Large intestine (tissue), 3 donors: ENCODE data around the gene PURA. TPM values are rescaled to one million over a fixed set of nuclear protein-coding genes. Genes with fewer than 3 reads are reported as not detected.

Experiments used
- DNase-seq, 2 donors: peaks; one replicate each; pipeline versions ENCODE4 v3.0.0 to v3.0.0-alpha.2; 2013
- H3K27ac ChIP-seq: one replicate; pipeline ENCODE4 v1.5.1; 2013; ENCODE audit warnings: low read length
- H3K27me3 ChIP-seq: 2 replicates; pipeline ENCODE4 v1.6.1; 2013; ENCODE audit warnings: low read length; ENCODE audit not compliant: control insufficient read depth, insufficient read depth
- H3K36me3 ChIP-seq: 2 replicates; pipeline ENCODE4 v1.6.1; 2013; ENCODE audit warnings: low read length; ENCODE audit not compliant: control insufficient read depth, insufficient read depth
- H3K4me1 ChIP-seq: one replicate; pipeline ENCODE4 v1.6.1; 2013; ENCODE audit warnings: low read length; ENCODE audit not compliant: control insufficient read depth, insufficient read depth
- H3K4me3 ChIP-seq: one replicate; pipeline ENCODE4 v1.5.1; 2013; ENCODE audit warnings: low read length
- H3K9me3 ChIP-seq: one replicate; pipeline ENCODE4 v1.6.1; 2013; ENCODE audit warnings: mild to moderate bottlenecking, low read depth, low read length, moderate library complexity; ENCODE audit not compliant: control insufficient read depth
- WGBS: methylation state at CpG from one replicate; pipeline ENCODE4 v1.1.5; 2013; ENCODE audit warnings: low lambda C conversion rate; ENCODE audit not compliant: insufficient coverage; 5-methylcytosine and 5-hydroxymethylcytosine counted together
- polyA plus RNA-seq: library from polyadenylated mRNA; unstranded; fragments of 120-200 nt; gene quantifications from one replicate; pipeline ENCODE4 v1.2.1, GENCODE V29; 2013

Gene PURA
- polyA plus RNA-seq, 1 donor: 16.0 TPM

- Histone ChIP-seq H3K27ac (peak overlapping the region; percentile 81), H3K9me3 (peaks cover 4% of the 10 kb centered on the region), H3K36me3 (no peaks in the 10 kb centered on the region), H3K4me1 (peaks cover 15% of the 10 kb centered on the region), H3K4me3 (peak overlapping the region; percentile 63), H3K27me3 (peaks cover 54% of the 10 kb centered on the region)
- no CpG with 5 or more reads among the region's 52 CpGs for WGBS
- DNase-seq: peak in 1 of 2 donors; percentile 60
Observed at GRCh38 chr5:140108093-140109017, 5.6 kb upstream of the PURA start.

- peak overlapping the region; percentile 63 for H3K4me3 ChIP-seq
- no peaks in the 10 kb centered on the region for H3K36me3 ChIP-seq
- peak in 1 of 2 donors; percentile 65 for DNase-seq
- H3K9me3 ChIP-seq: peaks cover 5% of the 10 kb centered on the region
- H3K27ac ChIP-seq: no peak overlapping the region
- H3K4me1 ChIP-seq: peaks cover 15% of the 10 kb centered on the region
- WGBS: 16% methylated on average over 9 of the region's 24 CpGs
- peaks cover 53% of the 10 kb centered on the region for H3K27me3 ChIP-seq
Observed at GRCh38 chr5:140109018-140109758, 4.7 kb upstream of the PURA start.

- peak in 1 of 2 donors; percentile 45 for DNase-seq
- 33% methylated on average over 1 of the region's 2 CpGs for WGBS
- Histone ChIP-seq H3K27ac (no peak overlapping the region), H3K9me3 (peaks cover 5% of the 10 kb centered on the region), H3K36me3 (no peaks in the 10 kb centered on the region), H3K27me3 (peaks cover 48% of the 10 kb centered on the region), H3K4me3 (no peak overlapping the region), H3K4me1 (peaks cover 15% of the 10 kb centered on the region)
Observed at GRCh38 chr5:140109759-140110645, 3.9 kb upstream of the PURA start.

- Histone ChIP-seq H3K4me3 (no peak overlapping the region), H3K36me3 (no peaks in the 10 kb centered on the region), H3K27me3 (peaks cover 47% of the 10 kb centered on the region), H3K4me1 (peaks cover 16% of the 10 kb centered on the region), H3K27ac (no peak overlapping the region), H3K9me3 (peaks cover 5% of the 10 kb centered on the region)
- peak in 1 of 2 donors; percentile 4 for DNase-seq
- WGBS: no CpG with 5 or more reads among the region's 1 CpG
Observed at GRCh38 chr5:140110646-140110957, 3.3 kb upstream of the PURA start.

GRCh38 chr5:140111011-140111858 is 2.7 kb upstream of the PURA start:
- no CpG with 5 or more reads among the region's 18 CpGs for WGBS
- Histone ChIP-seq H3K4me3 (no peak overlapping the region), H3K27me3 (peaks cover 47% of the 10 kb centered on the region), H3K27ac (no peak overlapping the region), H3K36me3 (no peaks in the 10 kb centered on the region), H3K4me1 (peaks cover 21% of the 10 kb centered on the region), H3K9me3 (peaks cover 5% of the 10 kb centered on the region)
- peak in 1 of 2 donors; percentile 8 for DNase-seq

- DNase-seq: no peak
- Histone ChIP-seq H3K27ac (no peak overlapping the region), H3K9me3 (peaks cover 5% of the 10 kb centered on the region), H3K27me3 (peaks cover 47% of the 10 kb centered on the region), H3K4me3 (no peak overlapping the region), H3K4me1 (peaks cover 22% of the 10 kb centered on the region), H3K36me3 (no peaks in the 10 kb centered on the region)
- no CpG with 5 or more reads among the region's 8 CpGs for WGBS
Observed at GRCh38 chr5:140111859-140112551, 1.9 kb upstream of the PURA start.

- Histone ChIP-seq H3K27ac (no peak overlapping the region), H3K36me3 (no peaks in the 10 kb centered on the region), H3K27me3 (peaks cover 47% of the 10 kb centered on the region), H3K9me3 (peaks cover 5% of the 10 kb centered on the region), H3K4me1 (peaks cover 22% of the 10 kb centered on the region), H3K4me3 (peak overlapping the region; percentile 66)
- no CpG with 5 or more reads among the region's 13 CpGs for WGBS
- DNase-seq: peak in 1 of 2 donors; percentile 4
Observed at GRCh38 chr5:140112685-140113179, 1.2 kb upstream of the PURA start.

- DNase-seq: no peak
- Histone ChIP-seq H3K4me1 (peaks cover 20% of the 10 kb centered on the region), H3K4me3 (peak overlapping the region; percentile 66), H3K9me3 (peaks cover 5% of the 10 kb centered on the region), H3K27me3 (peaks cover 45% of the 10 kb centered on the region), H3K36me3 (no peaks in the 10 kb centered on the region), H3K27ac (peak overlapping the region; percentile 44)
- WGBS: no CpG with 5 or more reads among the region's 28 CpGs
Observed at GRCh38 chr5:140113180-140113698, 670 bp upstream of the PURA start.
